HEK293 (cell line): Measurements from ENCODE around the gene TUBB4A.

ENCODE experiments used
- AEBP2 ChIP-seq: fragments of 450-650 bp; formaldehyde crosslinking; IDR thresholded peaks from 2 replicates; pipeline ENCODE4 v1.5.1; 2016; ENCODE audit warnings: missing biosample characterization, missing genetic modification characterization, borderline replicate concordance
- KLF16 ChIP-seq: fragments of 450-650 bp; formaldehyde crosslinking; IDR thresholded peaks from 2 replicates; pipeline ENCODE4 v1.5.1; 2017; ENCODE audit warnings: missing biosample characterization, missing genetic modification characterization
- KLF17 ChIP-seq: fragments of 450-650 bp; formaldehyde crosslinking; IDR thresholded peaks from 2 replicates; pipeline ENCODE4 v1.5.1; 2016; ENCODE audit warnings: missing biosample characterization, missing genetic modification characterization
- MEIS1 ChIP-seq: sonication (generic); formaldehyde crosslinking; IDR thresholded peaks from 2 replicates; pipeline ENCODE4 v1.8.1; 2022; ENCODE audit warnings: missing genetic modification reagents, mild to moderate bottlenecking, borderline replicate concordance
- PATZ1 ChIP-seq: fragments of 450-650 bp; formaldehyde crosslinking; IDR thresholded peaks from 2 replicates; pipeline ENCODE4 v1.5.1; 2016; ENCODE audit warnings: missing biosample characterization, missing genetic modification characterization
- SALL2 ChIP-seq: fragments of 450-650 bp; formaldehyde crosslinking; IDR thresholded peaks from 2 replicates; pipeline ENCODE4 v1.5.0; 2017; ENCODE audit warnings: missing biosample characterization, mild to moderate bottlenecking, missing genetic modification characterization, borderline replicate concordance
- WT1 ChIP-seq: fragments of 450-650 bp; formaldehyde crosslinking; IDR thresholded peaks from 2 replicates; pipeline ENCODE4 v1.5.1; 2016; ENCODE audit warnings: missing biosample characterization, missing genetic modification characterization
- ZBTB11 ChIP-seq: fragments of 450-650 bp; formaldehyde crosslinking; conservative IDR thresholded peaks from 2 replicates; pipeline ENCODE4 v1.5.1; 2016; ENCODE audit warnings: low read depth, missing biosample characterization, missing genetic modification characterization
- ZNF10 ChIP-seq: fragments of 450-650 bp; formaldehyde crosslinking; IDR thresholded peaks from 2 replicates; pipeline ENCODE4 v1.5.1; 2017; ENCODE audit warnings: missing biosample characterization, missing genetic modification characterization
- ZNF133 ChIP-seq: fragments of 450-650 bp; formaldehyde crosslinking; IDR thresholded peaks from 2 replicates; pipeline ENCODE4 v1.5.1; 2016; ENCODE audit warnings: missing biosample characterization, missing genetic modification characterization
- ZNF138 ChIP-seq: fragments of 450-650 bp; formaldehyde crosslinking; IDR thresholded peaks from 2 replicates; pipeline ENCODE4 v1.5.1; 2016; ENCODE audit warnings: missing biosample characterization, missing genetic modification characterization, borderline replicate concordance
- ZNF16 ChIP-seq: fragments of 450-650 bp; formaldehyde crosslinking; IDR thresholded peaks from 2 replicates; pipeline ENCODE4 v1.5.1; 2016; ENCODE audit warnings: low read depth, missing biosample characterization, missing genetic modification characterization
- ZNF184 ChIP-seq: fragments of 450-650 bp; IDR thresholded peaks from 2 replicates; pipeline ENCODE4 v1.5.1; 2018; ENCODE audit warnings: missing biosample characterization, mild to moderate bottlenecking, missing genetic modification characterization
- ZNF266 ChIP-seq: fragments of 450-650 bp; formaldehyde crosslinking; IDR thresholded peaks from 2 replicates; pipeline ENCODE4 v1.5.1; 2016; ENCODE audit warnings: missing biosample characterization, missing genetic modification characterization, low read depth
- ZNF302 ChIP-seq: fragments of 450-650 bp; formaldehyde crosslinking; IDR thresholded peaks from 2 replicates; pipeline ENCODE4 v1.5.1; 2016; ENCODE audit warnings: missing biosample characterization, missing genetic modification characterization, low read depth
- ZNF404 ChIP-seq: fragments of 450-650 bp; formaldehyde crosslinking; IDR thresholded peaks from 2 replicates; pipeline ENCODE4 v1.5.1; 2017; ENCODE audit warnings: missing biosample characterization, missing genetic modification characterization
- ZNF513 ChIP-seq: fragments of 450-650 bp; IDR thresholded peaks from 2 replicates; pipeline ENCODE4 v1.5.1; 2018; ENCODE audit warnings: missing biosample characterization, missing genetic modification characterization
- ZNF514 ChIP-seq: fragments of 450-650 bp; formaldehyde crosslinking; IDR thresholded peaks from 2 replicates; pipeline ENCODE4 v1.5.1; 2016; ENCODE audit warnings: missing biosample characterization, missing genetic modification characterization
- ZNF670 ChIP-seq: fragments of 450-650 bp; formaldehyde crosslinking; IDR thresholded peaks from 2 replicates; pipeline ENCODE4 v1.5.1; 2016; ENCODE audit warnings: missing biosample characterization, missing genetic modification characterization, low read depth
- ZNF692 ChIP-seq: fragments of 450-650 bp; formaldehyde crosslinking; IDR thresholded peaks from 2 replicates; pipeline ENCODE4 v1.5.1; 2016; ENCODE audit warnings: missing biosample characterization, missing genetic modification characterization
- ZNF701 ChIP-seq: fragments of 450-650 bp; formaldehyde crosslinking; IDR thresholded peaks from 2 replicates; pipeline ENCODE4 v1.5.1; 2016; ENCODE audit warnings: missing biosample characterization, missing genetic modification characterization
- ZNF791 ChIP-seq: fragments of 450-650 bp; formaldehyde crosslinking; IDR thresholded peaks from 2 replicates; pipeline ENCODE4 v1.5.1; 2016; ENCODE audit warnings: missing biosample characterization, missing genetic modification characterization
- ZNF843 ChIP-seq: fragments of 450-650 bp; formaldehyde crosslinking; IDR thresholded peaks from 2 replicates; pipeline ENCODE4 v1.5.1; 2016; ENCODE audit warnings: missing biosample characterization, missing genetic modification characterization
- TF ChIP-seq, protein P1 (sequence below): fragments of 450-650 bp; formaldehyde crosslinking; IDR thresholded peaks from 2 replicates; pipeline ENCODE4 v1.5.1; 2017; ENCODE audit warnings: missing biosample characterization, missing genetic modification characterization
- TF ChIP-seq, protein P2 (sequence below): fragments of 450-650 bp; formaldehyde crosslinking; IDR thresholded peaks from 2 replicates; pipeline ENCODE4 v1.5.1; 2017; ENCODE audit warnings: missing biosample characterization, mild to moderate bottlenecking, missing genetic modification characterization, moderate library complexity

The TUBB4A gene

DNA sequence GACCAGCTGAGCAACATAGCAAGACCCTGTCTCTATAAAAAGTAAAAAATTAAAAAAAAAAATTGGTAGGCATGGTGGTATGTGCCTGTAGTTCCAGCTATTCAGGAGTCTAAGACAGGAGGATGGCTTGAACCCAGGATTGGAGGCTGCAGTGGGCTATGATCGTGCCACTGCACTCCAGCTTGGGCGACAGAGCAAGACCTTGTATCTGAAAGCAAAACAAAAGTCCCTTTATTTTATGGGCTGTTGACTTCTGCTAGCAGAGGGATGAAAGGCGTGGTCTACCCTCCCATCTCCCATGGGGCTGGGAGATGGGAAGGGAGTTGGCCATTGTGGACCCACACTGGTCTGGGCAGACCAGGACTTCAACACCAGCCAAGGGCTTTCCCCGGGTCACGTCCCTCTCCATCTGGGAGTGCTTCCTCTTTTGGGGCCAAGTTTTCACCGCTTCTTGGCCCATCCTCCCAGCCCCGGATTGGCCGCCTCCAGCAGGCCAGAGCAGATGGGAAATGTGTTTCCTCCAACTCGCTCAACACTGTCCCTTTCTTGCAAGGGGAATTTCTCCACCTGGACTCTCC lies 26.5 kb upstream of the TUBB4A start (continued):
- 0 out of 2 replicates have a peak, but pooled peaks have one; percentile 22 for TF ChIP-seq ZNF692 (tag by site-specific recombination)
- TF ChIP-seq WT1 (tag by site-specific recombination): peak; percentile 18; the same call in 1 of the 2 replicates
- no peak for TF ChIP-seq AEBP2 (tag by site-specific recombination)
- TF ChIP-seq, protein P1, sequence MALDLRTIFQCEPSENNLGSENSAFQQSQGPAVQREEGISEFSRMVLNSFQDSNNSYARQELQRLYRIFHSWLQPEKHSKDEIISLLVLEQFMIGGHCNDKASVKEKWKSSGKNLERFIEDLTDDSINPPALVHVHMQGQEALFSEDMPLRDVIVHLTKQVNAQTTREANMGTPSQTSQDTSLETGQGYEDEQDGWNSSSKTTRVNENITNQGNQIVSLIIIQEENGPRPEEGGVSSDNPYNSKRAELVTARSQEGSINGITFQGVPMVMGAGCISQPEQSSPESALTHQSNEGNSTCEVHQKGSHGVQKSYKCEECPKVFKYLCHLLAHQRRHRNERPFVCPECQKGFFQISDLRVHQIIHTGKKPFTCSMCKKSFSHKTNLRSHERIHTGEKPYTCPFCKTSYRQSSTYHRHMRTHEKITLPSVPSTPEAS (tag by site-specific recombination): no peak
- 0 out of 2 replicates have a peak, but pooled peaks have one; percentile 6 for TF ChIP-seq PATZ1 (tag by site-specific recombination)
- TF ChIP-seq ZNF843 (tag by site-specific recombination): no peak
- no peak for TF ChIP-seq ZNF513 (tag by site-specific recombination)
- TF ChIP-seq ZNF701: no peak
- TF ChIP-seq, protein P2, sequence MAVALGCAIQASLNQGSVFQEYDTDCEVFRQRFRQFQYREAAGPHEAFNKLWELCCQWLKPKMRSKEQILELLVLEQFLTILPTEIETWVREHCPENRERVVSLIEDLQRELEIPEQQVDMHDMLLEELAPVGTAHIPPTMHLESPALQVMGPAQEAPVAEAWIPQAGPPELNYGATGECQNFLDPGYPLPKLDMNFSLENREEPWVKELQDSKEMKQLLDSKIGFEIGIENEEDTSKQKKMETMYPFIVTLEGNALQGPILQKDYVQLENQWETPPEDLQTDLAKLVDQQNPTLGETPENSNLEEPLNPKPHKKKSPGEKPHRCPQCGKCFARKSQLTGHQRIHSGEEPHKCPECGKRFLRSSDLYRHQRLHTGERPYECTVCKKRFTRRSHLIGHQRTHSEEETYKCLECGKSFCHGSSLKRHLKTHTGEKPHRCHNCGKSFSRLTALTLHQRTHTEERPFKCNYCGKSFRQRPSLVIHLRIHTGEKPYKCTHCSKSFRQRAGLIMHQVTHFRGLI (tag by site-specific recombination): no peak
- no peak for TF ChIP-seq ZNF138
- no peak for TF ChIP-seq ZNF791
- no peak for TF ChIP-seq KLF16 (tag by site-specific recombination)
- TF ChIP-seq ZBTB11 (tag by site-specific recombination): no peak
- TF ChIP-seq ZNF16 (tag by site-specific recombination): no peak
- TF ChIP-seq KLF17 (tag by site-specific recombination): peak; percentile 35; the same call in 1 of the 2 replicates
- no peak for TF ChIP-seq ZNF404 (tag by site-specific recombination)
- TF ChIP-seq ZNF670: no peak
- no peak for TF ChIP-seq ZNF133 (tag by site-specific recombination)
- no peak for TF ChIP-seq ZNF184 (tag by site-specific recombination)
- no peak for TF ChIP-seq MEIS1 (CRISPR knock-in tag)
- no peak for TF ChIP-seq ZNF10 (tag by site-specific recombination)
- no peak for TF ChIP-seq ZNF514 (tag by site-specific recombination)
- no peak for TF ChIP-seq ZNF266
- TF ChIP-seq SALL2 (tag by site-specific recombination): no peak
- no peak for TF ChIP-seq ZNF302
